Measurements from ENCODE around the gene ZBTB5.

DNA sequence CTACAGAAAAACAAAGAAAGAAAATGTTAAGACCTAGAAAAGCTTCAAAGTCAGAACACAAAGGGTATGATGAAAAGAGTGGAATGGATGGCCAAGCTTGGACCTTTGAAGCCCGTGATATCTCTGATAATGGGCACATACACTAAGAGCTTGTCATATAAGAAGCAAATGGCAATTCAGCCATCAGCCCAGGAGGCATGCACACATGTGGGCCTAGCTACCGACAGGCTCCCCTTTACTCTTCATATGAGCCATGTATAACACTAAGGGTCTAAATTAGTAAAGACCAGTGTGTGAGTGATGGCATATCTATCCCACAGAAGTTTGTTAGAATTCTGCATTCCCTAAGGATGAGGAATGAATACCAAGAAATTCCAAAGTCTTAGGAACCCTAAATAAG is 22.7 kb downstream of the ZBTB5 start:
- TF ChIP-seq SUZ12 (IDR thresholded peaks at IDR 0.05; ENCODE audit: extremely low read depth, insufficient read depth, insufficient read length) (no peak), ZNF274 (IDR thresholded peaks at IDR 0.05; ENCODE audit: low read depth, low read length) (no peak), YY1 (IDR thresholded peaks at IDR 0.05; ENCODE audit: insufficient read depth, insufficient read length) (no peak)
